PC-9 (cell line): Measurements from ENCODE around the gene COMMD10.

Experiments
- EZH2 ChIP-seq: fragments of 200-600 bp; sonication (generic); IDR thresholded peaks from 2 replicates; pipeline ENCODE4 v1.8.0; 2017; ENCODE audit warnings: antibody characterized with exemption, low read depth
- TF ChIP-seq, protein P1 (sequence below): fragments of 200-600 bp; sonication (generic); conservative IDR thresholded peaks from 2 replicates; pipeline ENCODE4 v1.6.1; 2017; ENCODE audit warnings: mixed run types, antibody characterized with exemption, mild to moderate bottlenecking, moderate library complexity

- no peak for TF ChIP-seq EZH2
- TF ChIP-seq, protein P1, sequence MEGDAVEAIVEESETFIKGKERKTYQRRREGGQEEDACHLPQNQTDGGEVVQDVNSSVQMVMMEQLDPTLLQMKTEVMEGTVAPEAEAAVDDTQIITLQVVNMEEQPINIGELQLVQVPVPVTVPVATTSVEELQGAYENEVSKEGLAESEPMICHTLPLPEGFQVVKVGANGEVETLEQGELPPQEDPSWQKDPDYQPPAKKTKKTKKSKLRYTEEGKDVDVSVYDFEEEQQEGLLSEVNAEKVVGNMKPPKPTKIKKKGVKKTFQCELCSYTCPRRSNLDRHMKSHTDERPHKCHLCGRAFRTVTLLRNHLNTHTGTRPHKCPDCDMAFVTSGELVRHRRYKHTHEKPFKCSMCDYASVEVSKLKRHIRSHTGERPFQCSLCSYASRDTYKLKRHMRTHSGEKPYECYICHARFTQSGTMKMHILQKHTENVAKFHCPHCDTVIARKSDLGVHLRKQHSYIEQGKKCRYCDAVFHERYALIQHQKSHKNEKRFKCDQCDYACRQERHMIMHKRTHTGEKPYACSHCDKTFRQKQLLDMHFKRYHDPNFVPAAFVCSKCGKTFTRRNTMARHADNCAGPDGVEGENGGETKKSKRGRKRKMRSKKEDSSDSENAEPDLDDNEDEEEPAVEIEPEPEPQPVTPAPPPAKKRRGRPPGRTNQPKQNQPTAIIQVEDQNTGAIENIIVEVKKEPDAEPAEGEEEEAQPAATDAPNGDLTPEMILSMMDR, result no peak
These were observed 46.0 kb upstream of the COMMD10 start for GRCh38 chr5:116038817-116039216.
